ENCODE data around the gene RHOG. TPM values are rescaled to one million over a fixed set of nuclear protein-coding genes. Genes with fewer than 3 reads are reported as not detected.

Gene RHOG
- total and polyA plus RNA-seq, 9 of the 15 experiments (the other 6 are each of a cell fraction or from before 2014, with no cell fraction given): 22.6 to 162 (median 80.3) TPM

DNA sequence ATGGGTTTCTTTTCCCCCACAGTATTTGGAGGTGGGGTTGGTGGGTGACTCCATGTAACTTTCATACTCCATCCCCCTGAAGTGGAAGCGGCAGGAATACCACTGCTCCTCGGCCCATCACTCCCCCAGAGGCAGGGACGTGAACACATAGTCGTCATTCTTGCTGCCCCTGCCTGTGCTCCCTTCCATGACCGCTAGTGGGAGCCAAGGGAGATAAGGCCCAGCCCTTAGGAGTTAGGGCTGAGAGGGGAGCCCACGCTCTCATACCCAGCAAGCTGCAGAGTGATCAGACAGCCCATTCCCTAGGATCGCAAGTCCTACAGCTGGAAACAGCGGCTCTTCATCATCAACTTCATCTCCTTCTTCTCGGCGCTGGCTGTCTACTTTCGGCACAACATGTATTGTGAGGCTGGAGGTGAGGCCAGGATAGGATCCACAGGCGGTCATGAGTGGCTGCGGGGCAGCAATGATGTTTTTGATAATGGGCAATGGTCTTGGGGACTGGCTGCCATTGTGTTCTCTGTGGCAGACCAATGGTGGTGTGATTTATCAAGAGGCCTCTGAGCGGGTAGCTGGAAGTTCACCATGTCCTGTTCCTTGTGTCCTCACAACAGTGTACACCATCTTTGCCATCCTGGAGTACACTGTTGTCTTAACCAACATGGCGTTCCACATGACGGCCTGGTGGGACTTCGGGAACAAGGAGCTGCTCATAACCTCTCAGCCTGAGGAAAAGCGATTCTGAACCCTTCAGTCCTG is 15.9 kb downstream of the RHOG start (continued):
- TF ChIP-seq RBFOX2 (IDR thresholded peaks at IDR 0.05; ENCODE audit: low read depth, low read length) (peak; percentile 55), ESRRB (CRISPR knock-in tag; IDR thresholded peaks at IDR 0.05; ENCODE audit: borderline replicate concordance) (no peak), GTF2F1 (IDR thresholded peaks at IDR 0.05; ENCODE audit: low read depth, low read length) (no peak), BRF1 (IDR thresholded peaks at IDR 0.05; ENCODE audit: borderline replicate concordance, extremely low read depth, insufficient read length) (no peak), KAT2B (IDR thresholded peaks at IDR 0.05; ENCODE audit: low read depth, low read length) (no peak), ZNF830 (CRISPR knock-in tag; IDR thresholded peaks at IDR 0.05) (no peak), CC2D1A (IDR thresholded peaks at IDR 0.05) (peak; percentile 76), MCM5 (IDR thresholded peaks at IDR 0.05; ENCODE audit: low read depth) (no peak), IRF9 (tag; IDR thresholded peaks at IDR 0.05) (no peak), ZBED1 (IDR thresholded peaks at IDR 0.05) (no peak), MAFG (tag; conservative IDR thresholded peaks at IDR 0.05) (no peak), PHTF2 (CRISPR knock-in tag; IDR thresholded peaks at IDR 0.05) (no peak), HEY1 (CRISPR knock-in tag; IDR thresholded peaks at IDR 0.05; ENCODE audit: borderline replicate concordance) (no peak), NELFE (IDR thresholded peaks at IDR 0.05; ENCODE audit: insufficient read depth, insufficient read length) (no peak), NBN (IDR thresholded peaks at IDR 0.05; ENCODE audit: low read depth) (peak; percentile 69; the same call in 1 of the 2 replicates), CEBPG (CRISPR knock-in tag; IDR thresholded peaks at IDR 0.05) (0 out of 2 replicates have a peak, but pooled peaks have one; percentile 4), CEBPG (tag; conservative IDR thresholded peaks at IDR 0.05 in 1 of 2, IDR thresholded peaks at IDR 0.05 in 1 of 2) (no peak), HDGF (IDR thresholded peaks at IDR 0.05) (no peak), NFXL1 (CRISPR knock-in tag; IDR thresholded peaks at IDR 0.05) (peak; percentile 71; the same call in 1 of the 2 replicates), ETV5 (CRISPR knock-in tag; IDR thresholded peaks at IDR 0.05; ENCODE audit: low read depth) (0 out of 2 replicates have a peak, but pooled peaks have one; percentile 37), CREBBP (IDR thresholded peaks at IDR 0.05; ENCODE audit: low read depth, low read length) (no peak), TBP (optimal IDR thresholded peaks at IDR 0.05; ENCODE audit: low read depth, low read length) (no peak), ZNF408 (CRISPR knock-in tag; IDR thresholded peaks at IDR 0.05; ENCODE audit: low read depth) (no peak), RBM15 (IDR thresholded peaks at IDR 0.05; ENCODE audit: insufficient read depth, low read length) (no peak), ADNP (tag; IDR thresholded peaks at IDR 0.05) (no peak), HCFC1 (IDR thresholded peaks at IDR 0.05; ENCODE audit: low read depth, low read length) (no peak; the same call in 1 of the 2 replicates), KHSRP (IDR thresholded peaks at IDR 0.05) (no peak), ZNF12 (CRISPR knock-in tag; IDR thresholded peaks at IDR 0.05) (0 out of 2 replicates have a peak, but pooled peaks have one; percentile 15), RBM22 (IDR thresholded peaks at IDR 0.05; ENCODE audit: low read depth, low read length, poor library complexity, severe bottlenecking) (peak; percentile 48), ZNF79 (CRISPR knock-in tag; IDR thresholded peaks at IDR 0.05; ENCODE audit: low read depth) (no peak)

Measured in K562 (cell line).